ENCODE data around the gene R3HDML. TPM values are rescaled to one million over a fixed set of nuclear protein-coding genes. Genes with fewer than 3 reads are reported as not detected.
A peak's percentile ranks its signal among the peaks of the same experiment; 100 is the strongest.

Gene R3HDML
- total and polyA plus RNA-seq, 2 of the 13 experiments (the other 11 are each of a cell fraction or from before 2014, with no cell fraction given): not detected

DNA sequence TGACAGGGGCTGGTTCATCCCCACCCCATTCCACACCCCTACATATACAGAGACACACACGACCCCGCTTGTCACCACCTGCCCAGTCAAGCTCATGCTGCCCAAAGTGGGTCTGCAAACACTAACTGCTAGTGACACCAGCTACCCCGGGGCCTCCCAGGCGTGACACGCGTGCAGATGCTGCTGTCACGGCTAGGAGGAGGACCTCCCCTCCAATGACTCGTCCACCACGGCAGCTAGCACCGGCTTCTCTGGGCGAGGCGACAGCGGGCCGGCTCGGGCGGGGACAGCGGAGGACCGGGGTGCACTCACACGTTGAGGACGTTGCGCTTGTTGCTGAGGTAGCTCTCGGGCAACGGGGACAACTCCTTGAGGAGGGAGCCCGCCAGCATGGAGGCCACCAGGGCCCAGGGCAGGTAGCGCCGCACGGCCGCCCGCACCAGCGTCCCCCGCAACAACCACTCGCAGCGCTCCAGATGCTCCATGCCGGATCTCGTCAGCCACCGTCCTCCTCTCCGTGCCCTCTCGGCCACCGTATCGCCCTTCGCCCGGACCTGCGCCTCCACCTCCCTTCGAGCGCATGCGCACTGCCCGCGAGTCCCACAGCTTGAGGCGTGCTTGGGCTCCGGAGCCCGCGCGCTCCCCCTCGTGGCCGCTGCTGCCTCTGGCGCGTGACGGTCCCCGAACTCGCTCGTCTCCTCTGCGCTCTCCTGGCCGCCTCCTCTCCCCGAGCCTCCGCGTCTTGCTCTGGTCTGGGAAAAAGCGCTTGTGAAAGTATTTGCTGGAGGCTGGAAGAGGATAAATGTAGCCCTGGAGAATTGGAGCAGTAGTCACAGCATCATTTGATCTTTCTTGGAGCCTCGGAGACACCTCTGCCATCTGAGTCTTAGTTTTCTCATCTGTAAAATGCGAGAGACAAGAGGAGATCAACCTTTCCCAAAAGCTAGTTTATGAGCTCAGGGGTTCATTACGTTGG is 25.9 kb upstream of the R3HDML start, which contains the start of gene FITM2 (continued):
- TF ChIP-seq KLF12 (CRISPR knock-in tag; IDR thresholded peaks at IDR 0.05; ENCODE audit: borderline replicate concordance) (peak; percentile 89), MXD4 (CRISPR knock-in tag; IDR thresholded peaks at IDR 0.05) (peak; percentile 96), FOXP1 (IDR thresholded peaks at IDR 0.05) (no peak), FOXP1 (CRISPR knock-in tag; IDR thresholded peaks at IDR 0.05) (peak; percentile 31; the same call in 1 of the 2 replicates), ZSCAN30 (CRISPR knock-in tag; IDR thresholded peaks at IDR 0.05) (no peak), ZNF790 (CRISPR knock-in tag; IDR thresholded peaks at IDR 0.05; ENCODE audit: borderline replicate concordance) (peak; percentile 92; the same call in 1 of the 2 replicates), HNF4A (CRISPR knock-in tag; IDR thresholded peaks at IDR 0.05) (peak; percentile 79), ZNF225 (CRISPR knock-in tag; IDR thresholded peaks at IDR 0.05) (peak; percentile 98), EHMT2 (IDR thresholded peaks at IDR 0.05; ENCODE audit: borderline replicate concordance, low read depth, low read length) (peak; percentile 51; the same call in 1 of the 2 replicates), KLF9 (CRISPR knock-in tag; IDR thresholded peaks at IDR 0.05; ENCODE audit: low read depth) (no peak; the same call in none of the 2 replicates), MTF1 (CRISPR knock-in tag; IDR thresholded peaks at IDR 0.05) (no peak), MLLT10 (CRISPR knock-in tag; IDR thresholded peaks at IDR 0.05) (no peak), ONECUT2 (CRISPR knock-in tag; IDR thresholded peaks at IDR 0.05) (no peak), PHF8 (CRISPR knock-in tag; IDR thresholded peaks at IDR 0.05) (peak; percentile 91), ZNF850 (CRISPR knock-in tag; conservative IDR thresholded peaks at IDR 0.05) (no peak), GFI1 (CRISPR knock-in tag; IDR thresholded peaks at IDR 0.05; ENCODE audit: borderline replicate concordance) (peak; percentile 70; the same call in 1 of the 2 replicates), JDP2 (CRISPR knock-in tag; IDR thresholded peaks at IDR 0.05; ENCODE audit: borderline replicate concordance) (no peak), ZNF772 (CRISPR knock-in tag; IDR thresholded peaks at IDR 0.05) (peak; percentile 99), DNMT3B (CRISPR knock-in tag; conservative IDR thresholded peaks at IDR 0.05) (no peak; the same call in 1 of the 2 replicates), RAD51 (IDR thresholded peaks at IDR 0.05; ENCODE audit: borderline replicate concordance) (no peak), SRF (IDR thresholded peaks at IDR 0.05; ENCODE audit: low read depth, low read length) (no peak), NFRKB (IDR thresholded peaks at IDR 0.05) (no peak), ZNF747 (CRISPR knock-in tag; IDR thresholded peaks at IDR 0.05; ENCODE audit: borderline replicate concordance) (peak; percentile 82; the same call in 1 of the 2 replicates), XBP1 (CRISPR knock-in tag; IDR thresholded peaks at IDR 0.05) (0 out of 2 replicates have a peak, but pooled peaks have one; percentile 39)
- TF ChIP-seq, protein P1, sequence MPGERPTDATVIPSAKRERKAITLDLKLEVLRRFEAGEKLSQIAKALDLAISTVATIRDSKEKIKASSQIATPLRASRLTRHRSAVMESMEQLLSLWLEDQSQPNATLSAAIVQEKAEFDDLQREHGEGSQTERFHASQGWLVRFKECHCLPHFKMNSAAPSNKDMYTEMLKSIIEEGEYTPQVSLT (CRISPR knock-in tag; IDR thresholded peaks at IDR 0.05; ENCODE audit: borderline replicate concordance, low read depth): no peak; the same call in 1 of the 2 replicates
- TF ChIP-seq, protein P2, sequence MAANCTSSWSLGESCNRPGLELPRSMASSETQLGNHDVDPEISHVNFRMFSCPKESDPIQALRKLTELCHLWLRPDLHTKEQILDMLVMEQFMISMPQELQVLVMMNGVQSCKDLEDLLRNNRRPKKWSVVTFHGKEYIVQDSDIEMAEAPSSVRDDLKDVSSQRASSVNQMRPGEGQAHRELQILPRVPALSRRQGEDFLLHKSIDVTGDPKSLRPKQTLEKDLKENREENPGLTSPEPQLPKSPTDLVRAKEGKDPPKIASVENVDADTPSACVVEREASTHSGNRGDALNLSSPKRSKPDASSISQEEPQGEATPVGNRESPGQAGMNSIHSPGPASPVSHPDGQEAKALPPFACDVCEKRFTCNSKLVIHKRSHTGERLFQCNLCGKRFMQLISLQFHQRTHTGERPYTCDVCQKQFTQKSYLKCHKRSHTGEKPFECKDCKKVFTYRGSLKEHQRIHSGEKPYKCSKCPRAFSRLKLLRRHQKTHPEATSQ (CRISPR knock-in tag; IDR thresholded peaks at IDR 0.05; ENCODE audit: borderline replicate concordance): no peak; the same call in 1 of the 2 replicates
- TF ChIP-seq, protein P3, sequence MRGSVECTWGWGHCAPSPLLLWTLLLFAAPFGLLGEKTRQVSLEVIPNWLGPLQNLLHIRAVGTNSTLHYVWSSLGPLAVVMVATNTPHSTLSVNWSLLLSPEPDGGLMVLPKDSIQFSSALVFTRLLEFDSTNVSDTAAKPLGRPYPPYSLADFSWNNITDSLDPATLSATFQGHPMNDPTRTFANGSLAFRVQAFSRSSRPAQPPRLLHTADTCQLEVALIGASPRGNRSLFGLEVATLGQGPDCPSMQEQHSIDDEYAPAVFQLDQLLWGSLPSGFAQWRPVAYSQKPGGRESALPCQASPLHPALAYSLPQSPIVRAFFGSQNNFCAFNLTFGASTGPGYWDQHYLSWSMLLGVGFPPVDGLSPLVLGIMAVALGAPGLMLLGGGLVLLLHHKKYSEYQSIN (CRISPR knock-in tag; IDR thresholded peaks at IDR 0.05; ENCODE audit: borderline replicate concordance): no peak
- TF ChIP-seq, protein P4, sequence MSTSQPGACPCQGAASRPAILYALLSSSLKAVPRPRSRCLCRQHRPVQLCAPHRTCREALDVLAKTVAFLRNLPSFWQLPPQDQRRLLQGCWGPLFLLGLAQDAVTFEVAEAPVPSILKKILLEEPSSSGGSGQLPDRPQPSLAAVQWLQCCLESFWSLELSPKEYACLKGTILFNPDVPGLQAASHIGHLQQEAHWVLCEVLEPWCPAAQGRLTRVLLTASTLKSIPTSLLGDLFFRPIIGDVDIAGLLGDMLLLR (CRISPR knock-in tag; IDR thresholded peaks at IDR 0.05): peak; percentile 97

Data from HepG2 (cell line).